Mesenchymal stem cell (in vitro differentiated cells and primary cell): ENCODE measurements around the gene PRKAG2.

Experiments used
- DNase-seq: peaks from one replicate; pipeline ENCODE4 v3.0.0-alpha.2; 2013
- H2AFZ ChIP-seq: one replicate; pipeline ENCODE4 v1.6.1; 2013; ENCODE audit warnings: low read depth, mild to moderate bottlenecking, control low read depth, inconsistent platforms, low read length, moderate library complexity
- H2AK5ac ChIP-seq: 2 replicates; pipeline ENCODE4 v1.6.1; 2013; ENCODE audit warnings: low read length, moderate library complexity, mild to moderate bottlenecking, inconsistent platforms; ENCODE audit not compliant: severe bottlenecking
- H2BK120ac ChIP-seq: one replicate; pipeline ENCODE4 v1.6.1; 2013; ENCODE audit warnings: low read depth, mild to moderate bottlenecking, inconsistent platforms, low read length, moderate library complexity
- H2BK12ac ChIP-seq, 2 experiments: one replicate each; pipeline ENCODE4 v1.6.1; 2013; ENCODE audit warnings: inconsistent platforms in 2 of 2, low read length in 2 of 2, mild to moderate bottlenecking in 2 of 2, moderate library complexity in 2 of 2, control low read depth in 1 of 2
- H2BK15ac ChIP-seq: one replicate; pipeline ENCODE4 v1.6.1; 2013; ENCODE audit warnings: mild to moderate bottlenecking, low read depth, inconsistent platforms; ENCODE audit not compliant: poor library complexity, severe bottlenecking
- H2BK5ac ChIP-seq: 2 replicates; pipeline ENCODE4 v1.6.1; 2013; ENCODE audit warnings: low read depth, mild to moderate bottlenecking, low read length, control low read depth, inconsistent platforms; ENCODE audit not compliant: poor library complexity, severe bottlenecking
- H3K14ac ChIP-seq, 2 experiments: one replicate each; pipeline ENCODE4 v1.6.1; 2013; ENCODE audit warnings: inconsistent platforms in 2 of 2, low read length in 2 of 2, control low read depth in 1 of 2, mild to moderate bottlenecking in 1 of 2, moderate library complexity in 1 of 2
- H3K18ac ChIP-seq, 2 experiments: one replicate each; pipeline ENCODE4 v1.6.1; 2013; ENCODE audit warnings: inconsistent platforms in 2 of 2, low read length in 2 of 2, control low read depth in 1 of 2, low read depth in 1 of 2, mild to moderate bottlenecking in 1 of 2
- H3K23ac ChIP-seq, 2 experiments: one replicate each; pipeline ENCODE4 v1.6.1; 2013; ENCODE audit warnings: inconsistent platforms in 2 of 2, low read length in 2 of 2, mild to moderate bottlenecking in 2 of 2, moderate library complexity in 2 of 2, control low read depth in 1 of 2
- H3K27ac ChIP-seq: 2 replicates; pipeline ENCODE4 v1.5.1; 2013; ENCODE audit warnings: mild to moderate bottlenecking, moderate library complexity, low read length, control low read depth, inconsistent platforms; ENCODE audit not compliant: poor library complexity, severe bottlenecking
- H3K27me3 ChIP-seq, 2 experiments: 2 replicates each; pipeline versions ENCODE4 v1.6.1 to v1.7.0; 2013; ENCODE audit warnings: low read length in 2 of 2, mild to moderate bottlenecking in 2 of 2, moderate library complexity in 2 of 2, control low read depth in 1 of 2, inconsistent platforms in 1 of 2; ENCODE audit not compliant: control insufficient read depth in 1 of 2, insufficient read depth in 1 of 2
- H3K36me3 ChIP-seq, 2 experiments: 2 replicates each; pipeline versions ENCODE4 v1.6.1 to v1.7.0; 2013; ENCODE audit warnings: low read length in 2 of 2, control low read depth in 1 of 2, inconsistent platforms in 1 of 2, low read depth in 1 of 2, mild to moderate bottlenecking in 1 of 2; ENCODE audit not compliant: insufficient read depth in 2 of 2, control insufficient read depth in 1 of 2
- H3K4ac ChIP-seq, 2 experiments: one replicate each; pipeline ENCODE4 v1.6.1; 2013; ENCODE audit warnings: inconsistent platforms in 2 of 2, low read length in 2 of 2, mild to moderate bottlenecking in 2 of 2, moderate library complexity in 2 of 2, control low read depth in 1 of 2, low read depth in 1 of 2
- H3K4me1 ChIP-seq: 2 replicates; pipeline ENCODE4 v1.6.1; 2013; ENCODE audit warnings: low read depth, low read length, control low read depth; ENCODE audit not compliant: control insufficient read depth, insufficient read depth
- H3K4me2 ChIP-seq: 2 replicates; pipeline ENCODE4 v1.6.1; 2013; ENCODE audit warnings: low read length, mild to moderate bottlenecking, inconsistent platforms; ENCODE audit not compliant: poor library complexity, severe bottlenecking
- H3K4me3 ChIP-seq, 2 experiments: 2 replicates each; pipeline versions ENCODE4 v1.5.1 to v1.7.0; 2013; ENCODE audit warnings: low read length in 2 of 2, mild to moderate bottlenecking in 2 of 2, control low read depth in 1 of 2, low read depth in 1 of 2; ENCODE audit not compliant: insufficient read depth in 1 of 2
- H3K79me1 ChIP-seq: replicated peaks from 2 replicates; pipeline ENCODE4 v1.6.1; 2013; ENCODE audit warnings: mild to moderate bottlenecking, control low read depth, low read length, inconsistent platforms; ENCODE audit not compliant: poor library complexity, severe bottlenecking
- H3K9ac ChIP-seq: 2 replicates; pipeline ENCODE4 v1.7.0; 2013; ENCODE audit warnings: mild to moderate bottlenecking, low read length, moderate library complexity
- H3K9me3 ChIP-seq: 2 replicates; pipeline ENCODE4 v1.7.0; 2013; ENCODE audit warnings: mild to moderate bottlenecking, low read length; ENCODE audit not compliant: control insufficient read depth
- H4K8ac ChIP-seq: one replicate; pipeline ENCODE4 v1.6.1; 2013; ENCODE audit warnings: inconsistent platforms, mild to moderate bottlenecking, low read length, moderate library complexity
- H4K91ac ChIP-seq: one replicate; pipeline ENCODE4 v1.6.1; 2013; ENCODE audit warnings: mild to moderate bottlenecking, low read length, inconsistent platforms
- WGBS: methylation state at CpG from one replicate; pipeline ENCODE4 v1.1.7; 2013; ENCODE audit warnings: mixed read lengths; 5-methylcytosine and 5-hydroxymethylcytosine counted together

PRKAG2 gene

DNA sequence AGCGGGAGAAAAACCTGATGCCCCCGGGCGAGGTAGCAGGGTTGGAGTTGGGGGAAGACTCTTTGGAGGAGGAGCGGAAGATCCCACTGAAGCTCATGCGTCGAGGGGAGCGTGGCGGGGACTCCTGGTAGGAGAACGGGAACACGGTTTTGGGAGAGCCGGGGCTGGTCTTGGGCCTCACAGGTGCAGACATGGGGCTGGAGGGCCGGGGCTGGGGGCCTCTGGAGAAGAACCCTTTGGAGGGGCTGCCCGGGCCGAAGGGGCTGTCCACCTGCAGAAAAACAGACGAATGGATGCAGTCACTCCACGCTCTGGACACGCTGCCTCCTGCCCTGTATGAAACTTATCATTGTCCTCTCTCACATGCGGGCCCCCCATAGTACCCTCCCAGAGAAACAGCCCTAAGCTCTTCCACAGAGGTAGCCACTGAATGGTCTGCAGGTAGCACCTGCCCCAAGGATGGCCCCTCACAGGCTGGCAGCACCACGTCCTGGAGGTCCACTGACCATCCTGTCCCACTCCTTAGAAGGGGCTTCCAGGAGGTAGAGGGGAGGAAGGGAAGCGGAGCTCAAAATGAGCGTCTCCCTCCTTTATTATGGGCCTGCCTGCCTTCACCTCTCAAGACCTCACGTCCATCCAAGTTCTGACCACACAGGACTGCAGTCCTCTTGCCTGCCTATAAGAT, 95.6 kb downstream of the PRKAG2 start:
- Histone ChIP-seq H3K4ac (no peak overlapping the region), H3K27ac (no peak overlapping the region), H3K79me1 (no peaks in the 10 kb centered on the region), H2BK12ac (no peak overlapping the region), H2BK5ac (no peak overlapping the region), H3K23ac (no peak overlapping the region), H3K9me3 (no peaks in the 10 kb centered on the region), H2AFZ (no peak overlapping the region), H4K91ac (no peak overlapping the region), H3K27me3 (peaks cover 25 to 30% of the 10 kb centered on the region in 2 experiments), H3K4me3 (no peak overlapping the region), H4K8ac (no peak overlapping the region), H3K14ac (no peak overlapping the region), H2AK5ac (no peak overlapping the region), H3K4me1 (peaks cover 9% of the 10 kb centered on the region), H3K4me2 (no peak overlapping the region), H3K18ac (no peak overlapping the region), H2BK15ac (no peak overlapping the region), H3K9ac (no peak overlapping the region), H3K36me3 (no peaks in the 10 kb centered on the region), H2BK120ac (no peak overlapping the region)
- no peak for DNase-seq
- 96% methylated on average over 22 of the region's 22 CpGs for WGBS

GRCh38 chr7:151780631-151781030, 96.3 kb downstream of the PRKAG2 start:
- no peak overlapping the region for H3K4me2 ChIP-seq
- H3K23ac ChIP-seq = no peak overlapping the region
- no peak overlapping the region for H3K4me3 ChIP-seq
- no peak overlapping the region for H4K91ac ChIP-seq
- no peaks in the 10 kb centered on the region for H3K9me3 ChIP-seq
- H2BK120ac ChIP-seq = no peak overlapping the region
- WGBS = 54% methylated on average over 3 of the region's 3 CpGs
- H3K27me3 ChIP-seq = peaks cover 21 to 23% of the 10 kb centered on the region in 2 experiments
- H2BK5ac ChIP-seq = no peak overlapping the region
- no peaks in the 10 kb centered on the region for H3K79me1 ChIP-seq
- no peak overlapping the region for H3K4ac ChIP-seq
- no peaks in the 10 kb centered on the region for H3K36me3 ChIP-seq
- H2AFZ ChIP-seq = no peak overlapping the region
- no peak overlapping the region for H2BK12ac ChIP-seq
- H3K9ac ChIP-seq = no peak overlapping the region
- peaks cover 9% of the 10 kb centered on the region for H3K4me1 ChIP-seq
- H2AK5ac ChIP-seq = no peak overlapping the region
- no peak overlapping the region for H4K8ac ChIP-seq
- no peak overlapping the region for H3K18ac ChIP-seq
- H2BK15ac ChIP-seq = no peak overlapping the region
- H3K27ac ChIP-seq = no peak overlapping the region
- H3K14ac ChIP-seq = no peak overlapping the region
- peak; percentile 51 for DNase-seq

DNA sequence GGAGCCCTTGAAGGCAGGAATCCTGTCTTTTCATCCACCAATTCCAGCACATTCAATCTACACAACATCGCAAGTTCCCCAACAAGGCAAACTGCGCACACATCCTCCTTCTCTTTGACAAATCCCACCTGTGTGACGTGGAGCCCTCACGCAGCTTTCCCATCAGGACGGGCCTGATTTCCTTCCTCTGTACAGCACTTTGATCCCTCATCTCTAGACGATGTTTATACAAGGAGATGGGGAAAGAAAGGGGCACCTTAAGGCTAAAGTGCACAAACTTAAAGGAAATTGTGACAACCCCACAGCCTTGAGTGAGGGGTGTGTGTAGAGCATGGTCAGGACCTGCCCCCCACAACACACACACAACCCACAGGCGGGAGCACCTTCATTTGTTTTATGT, 97.2 kb downstream of the PRKAG2 start:
- 80% methylated on average over 4 of the region's 7 CpGs for WGBS
- H3K4me2 ChIP-seq = no peak overlapping the region
- peak overlapping the region in 1 of 2 experiments; percentile 57 for H3K14ac ChIP-seq
- no peak overlapping the region for H3K23ac ChIP-seq
- H3K9me3 ChIP-seq = no peaks in the 10 kb centered on the region
- no peak overlapping the region for H3K4ac ChIP-seq
- DNase-seq = no peak
- H3K36me3 ChIP-seq = no peaks in the 10 kb centered on the region
- H3K4me3 ChIP-seq = no peak overlapping the region
- no peak overlapping the region for H2AK5ac ChIP-seq
- H3K18ac ChIP-seq = no peak overlapping the region
- H2AFZ ChIP-seq = no peak overlapping the region
- H4K91ac ChIP-seq = no peak overlapping the region
- no peaks in the 10 kb centered on the region for H3K79me1 ChIP-seq
- no peak overlapping the region for H2BK12ac ChIP-seq
- H3K27ac ChIP-seq = no peak overlapping the region
- H2BK15ac ChIP-seq = no peak overlapping the region
- H2BK5ac ChIP-seq = no peak overlapping the region
- no peak overlapping the region for H2BK120ac ChIP-seq
- no peak overlapping the region for H4K8ac ChIP-seq
- peaks cover 9% of the 10 kb centered on the region for H3K4me1 ChIP-seq
- H3K27me3 ChIP-seq = peaks cover 18 to 28% of the 10 kb centered on the region in 2 experiments
- no peak overlapping the region for H3K9ac ChIP-seq

DNA sequence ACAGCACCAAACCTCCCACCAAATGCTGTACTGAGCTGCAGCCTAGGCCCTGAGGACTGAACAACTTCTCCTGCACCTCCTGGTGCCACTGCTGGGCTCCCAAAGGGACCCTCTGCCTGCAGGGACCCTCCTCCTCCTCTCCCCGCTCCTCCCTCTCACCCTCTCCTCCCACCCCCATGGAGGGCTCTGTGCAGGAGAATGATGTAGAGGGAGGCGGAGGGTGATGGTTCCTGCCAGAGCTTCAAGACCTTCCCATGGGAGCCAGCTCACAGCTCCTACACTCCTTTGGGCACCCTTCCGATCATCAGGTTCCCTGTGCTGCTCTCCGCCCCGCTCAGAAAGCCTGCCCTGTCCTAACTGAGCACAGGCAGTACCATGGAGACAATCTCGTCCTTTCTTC, 97.7 kb downstream of the PRKAG2 start:
- Histone ChIP-seq H3K14ac (peak overlapping the region in 1 of 2 experiments; percentile 57), H3K36me3 (no peaks in the 10 kb centered on the region), H3K27ac (no peak overlapping the region), H2BK5ac (no peak overlapping the region), H3K9ac (no peak overlapping the region), H4K91ac (no peak overlapping the region), H3K4me2 (no peak overlapping the region), H3K9me3 (no peaks in the 10 kb centered on the region), H2AFZ (no peak overlapping the region), H2BK120ac (no peak overlapping the region), H3K4me3 (no peak overlapping the region), H3K23ac (no peak overlapping the region), H4K8ac (no peak overlapping the region), H2AK5ac (no peak overlapping the region), H2BK15ac (no peak overlapping the region), H2BK12ac (no peak overlapping the region), H3K27me3 (peaks cover 18 to 30% of the 10 kb centered on the region in 2 experiments), H3K79me1 (no peaks in the 10 kb centered on the region), H3K18ac (no peak overlapping the region), H3K4ac (no peak overlapping the region), H3K4me1 (peaks cover 9% of the 10 kb centered on the region)
- no peak for DNase-seq
- WGBS = 89% methylated on average over 5 of the region's 6 CpGs
